ENCODE measurements around the gene LAMA1. TPM values are rescaled to one million over a fixed set of nuclear protein-coding genes. Genes with fewer than 3 reads are reported as not detected.

LAMA1 gene
- total RNA-seq, 1 experiment from 2014 or later, result not detected

DNA sequence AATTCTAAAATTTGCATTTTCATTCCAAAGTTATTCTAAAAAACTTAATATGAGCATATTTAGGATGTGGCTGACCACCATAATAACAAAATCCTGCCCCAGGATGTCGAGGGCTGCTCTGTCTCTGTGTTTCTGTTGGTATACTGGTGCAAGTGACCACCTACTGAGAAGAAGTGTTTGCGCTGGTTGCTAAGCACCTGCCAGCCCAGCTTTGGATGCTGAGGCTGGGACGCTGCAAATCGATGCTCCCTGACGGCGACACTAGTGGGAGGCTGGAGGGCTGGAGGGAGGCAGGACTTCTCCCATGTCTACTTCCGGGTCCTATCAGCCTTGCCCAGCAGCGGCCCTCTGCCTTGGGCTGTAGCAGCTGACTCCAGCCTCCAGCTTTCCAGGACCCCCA is 45.0 kb downstream of the LAMA1 start:
- Histone ChIP-seq H3K27me3 (replicated peaks; ENCODE audit: insufficient read depth, low read depth, low read length, poor library complexity) (no peaks in the 10 kb centered on the region), H3K36me3 (ENCODE audit: insufficient read depth, low read length, poor library complexity, severe bottlenecking) (no peaks in the 10 kb centered on the region), H3K9me3 (ENCODE audit: low read depth, low read length, poor library complexity, severe bottlenecking) (peaks cover 8% of the 10 kb centered on the region), H3K27ac (ENCODE audit: low read depth, low read length, poor library complexity, severe bottlenecking) (no peak overlapping the region), H3K4me1 (ENCODE audit: insufficient read depth, low read length, poor library complexity, severe bottlenecking) (no peaks in the 10 kb centered on the region), H3K4me3 (ENCODE audit: low read depth, low read length, poor library complexity, severe bottlenecking) (no peak overlapping the region)
- no peak for DNase-seq (ENCODE audit: low spot score)
- TF ChIP-seq EZH2 (IDR thresholded peaks at IDR 0.05; ENCODE audit: borderline replicate concordance, low read depth, low read length, poor library complexity, severe bottlenecking), result no peak
- TF ChIP-seq, protein P1, sequence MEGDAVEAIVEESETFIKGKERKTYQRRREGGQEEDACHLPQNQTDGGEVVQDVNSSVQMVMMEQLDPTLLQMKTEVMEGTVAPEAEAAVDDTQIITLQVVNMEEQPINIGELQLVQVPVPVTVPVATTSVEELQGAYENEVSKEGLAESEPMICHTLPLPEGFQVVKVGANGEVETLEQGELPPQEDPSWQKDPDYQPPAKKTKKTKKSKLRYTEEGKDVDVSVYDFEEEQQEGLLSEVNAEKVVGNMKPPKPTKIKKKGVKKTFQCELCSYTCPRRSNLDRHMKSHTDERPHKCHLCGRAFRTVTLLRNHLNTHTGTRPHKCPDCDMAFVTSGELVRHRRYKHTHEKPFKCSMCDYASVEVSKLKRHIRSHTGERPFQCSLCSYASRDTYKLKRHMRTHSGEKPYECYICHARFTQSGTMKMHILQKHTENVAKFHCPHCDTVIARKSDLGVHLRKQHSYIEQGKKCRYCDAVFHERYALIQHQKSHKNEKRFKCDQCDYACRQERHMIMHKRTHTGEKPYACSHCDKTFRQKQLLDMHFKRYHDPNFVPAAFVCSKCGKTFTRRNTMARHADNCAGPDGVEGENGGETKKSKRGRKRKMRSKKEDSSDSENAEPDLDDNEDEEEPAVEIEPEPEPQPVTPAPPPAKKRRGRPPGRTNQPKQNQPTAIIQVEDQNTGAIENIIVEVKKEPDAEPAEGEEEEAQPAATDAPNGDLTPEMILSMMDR (conservative IDR thresholded peaks at IDR 0.05; ENCODE audit: low read depth, low read length), result no peak
- POLR2A ChIA-PET (ENCODE audit: low non-redundant PET), result no interaction called here
- intact Hi-C loops (cut with micrococcal nuclease; ENCODE audit: unreplicated experiment), result no loop called here
- CTCF ChIA-PET, result no interaction called here
- BruUV-seq (replicated peaks), result no TSS peak

DNA sequence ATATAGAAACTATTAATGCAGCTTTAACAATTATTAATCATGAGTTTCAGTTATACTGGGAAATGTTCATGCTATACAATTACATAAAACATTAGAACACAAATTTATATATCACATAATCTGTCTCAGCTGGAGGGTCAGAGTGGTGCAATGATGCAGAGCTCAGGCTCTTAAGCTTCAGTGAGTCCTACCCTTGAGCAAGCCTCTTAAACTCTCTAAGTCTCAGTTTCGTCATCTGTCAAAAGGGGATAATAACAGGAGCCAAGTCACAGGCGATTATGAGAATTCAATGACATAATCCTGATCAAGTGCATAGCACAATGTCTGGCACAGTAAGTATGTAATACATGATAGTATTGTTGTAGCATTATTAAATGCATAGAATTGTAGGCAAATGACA is 46.0 kb downstream of the LAMA1 start:
- DNase-seq (ENCODE audit: low spot score), result no peak
- no peak overlapping the region for H3K27ac ChIP-seq (ENCODE audit: low read depth, low read length, poor library complexity, severe bottlenecking)
- H3K4me3 ChIP-seq (ENCODE audit: low read depth, low read length, poor library complexity, severe bottlenecking), result no peak overlapping the region
- BruUV-seq (replicated peaks), result no TSS peak
- no peaks in the 10 kb centered on the region for H3K27me3 ChIP-seq (replicated peaks; ENCODE audit: insufficient read depth, low read depth, low read length, poor library complexity)
- TF ChIP-seq EZH2 (IDR thresholded peaks at IDR 0.05; ENCODE audit: borderline replicate concordance, low read depth, low read length, poor library complexity, severe bottlenecking), result no peak
- TF ChIP-seq, protein P1 (conservative IDR thresholded peaks at IDR 0.05; ENCODE audit: low read depth, low read length), result no peak
- H3K9me3 ChIP-seq (ENCODE audit: low read depth, low read length, poor library complexity, severe bottlenecking), result peaks cover 8% of the 10 kb centered on the region
- H3K36me3 ChIP-seq (ENCODE audit: insufficient read depth, low read length, poor library complexity, severe bottlenecking), result no peaks in the 10 kb centered on the region
- intact Hi-C loops (cut with micrococcal nuclease; ENCODE audit: unreplicated experiment), result no loop called here
- no peaks in the 10 kb centered on the region for H3K4me1 ChIP-seq (ENCODE audit: insufficient read depth, low read length, poor library complexity, severe bottlenecking)
- POLR2A ChIA-PET (ENCODE audit: low non-redundant PET), result no interaction called here
- CTCF ChIA-PET, result no interaction called here

DNA sequence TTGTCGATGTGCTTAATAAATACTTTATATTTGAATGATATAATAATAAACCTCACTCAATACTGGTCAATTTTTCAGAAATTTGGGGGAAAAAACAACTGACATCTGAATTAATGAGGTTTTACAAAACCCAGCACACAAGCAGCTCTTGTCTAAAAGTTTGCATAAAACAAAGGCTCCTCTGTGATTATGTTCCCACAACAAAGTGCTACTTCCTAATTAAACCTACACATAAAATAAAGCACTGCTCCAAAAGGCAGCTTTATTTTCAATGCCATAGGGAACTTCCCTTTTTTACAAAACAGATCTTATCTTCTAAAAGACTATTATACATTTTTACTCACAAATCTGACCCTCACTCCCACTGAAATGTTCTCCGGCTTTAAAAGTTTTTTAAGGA is 47.1 kb downstream of the LAMA1 start:
- ChIA-PET CTCF (no interaction called here), POLR2A (ENCODE audit: low non-redundant PET) (no interaction called here)
- intact Hi-C loops (cut with micrococcal nuclease; ENCODE audit: unreplicated experiment), result no loop called here
- no TSS peak for BruUV-seq (replicated peaks)
- Histone ChIP-seq H3K36me3 (ENCODE audit: insufficient read depth, low read length, poor library complexity, severe bottlenecking) (no peaks in the 10 kb centered on the region), H3K27me3 (replicated peaks; ENCODE audit: insufficient read depth, low read depth, low read length, poor library complexity) (no peaks in the 10 kb centered on the region), H3K4me3 (ENCODE audit: low read depth, low read length, poor library complexity, severe bottlenecking) (no peak overlapping the region), H3K4me1 (ENCODE audit: insufficient read depth, low read length, poor library complexity, severe bottlenecking) (no peaks in the 10 kb centered on the region), H3K9me3 (ENCODE audit: low read depth, low read length, poor library complexity, severe bottlenecking) (peaks cover 11% of the 10 kb centered on the region), H3K27ac (ENCODE audit: low read depth, low read length, poor library complexity, severe bottlenecking) (no peak overlapping the region)
- no peak for DNase-seq (ENCODE audit: low spot score)
- no peak for TF ChIP-seq EZH2 (IDR thresholded peaks at IDR 0.05; ENCODE audit: borderline replicate concordance, low read depth, low read length, poor library complexity, severe bottlenecking)
- TF ChIP-seq, protein P1 (conservative IDR thresholded peaks at IDR 0.05; ENCODE audit: low read depth, low read length), result no peak
